Activated CD8-positive, alpha-beta T cell treated with anti-CD3 and anti-CD28 coated beads, Interleukin-2, amount 10 ng/mL, durations not matched to agents 7 days and 5 days (primary cell): ENCODE results near the gene FRMD3. TPM values are rescaled to one million over a fixed set of nuclear protein-coding genes. Genes with fewer than 3 reads are reported as not detected.

ENCODE experiments used
- ATAC-seq: fragments of 150-1000 bp; cut with Tn5 transposase; one replicate; pipeline ENCODE4 v1.10.0; 2021; ENCODE audit warnings: moderate library complexity
- CTCF ChIA-PET: fragments of 350-600 bp; sonication (Branson Sonifier 250); formaldehyde crosslinking; loops from one replicate; lab custom pipeline; 2021; ENCODE audit warnings: antibody characterized with exemption; lab: Charles Lee
- POLR2A ChIA-PET: fragments of 350-600 bp; sonication (Branson Sonifier 250); formaldehyde crosslinking; loops from one replicate; lab custom pipeline; 2021; ENCODE audit warnings: antibody characterized with exemption; lab: Charles Lee
- DNase-seq: peaks from one replicate; pipeline ENCODE4 v3.0.0-alpha.2; 2020
- H3K27ac Mint-ChIP-seq: one replicate; pipeline ENCODE4 v1.8.0; 2021; ENCODE audit warnings: mild to moderate bottlenecking, mixed read lengths
- H3K27me3 Mint-ChIP-seq: one replicate; pipeline ENCODE4 v1.8.0; 2021; ENCODE audit warnings: low read depth, mixed read lengths
- H3K36me3 Mint-ChIP-seq: one replicate; pipeline ENCODE4 v1.8.0; 2021; ENCODE audit warnings: low read depth, mixed read lengths
- H3K4me1 Mint-ChIP-seq: one replicate; pipeline ENCODE4 v1.8.0; 2021; ENCODE audit warnings: low read depth, mixed read lengths
- H3K4me3 Mint-ChIP-seq: one replicate; pipeline ENCODE4 v1.8.0; 2021; ENCODE audit warnings: mild to moderate bottlenecking, mixed read lengths
- H3K9me3 Mint-ChIP-seq: one replicate; pipeline ENCODE4 v1.8.0; 2022; ENCODE audit warnings: mixed read lengths; ENCODE audit not compliant: insufficient read depth
- total RNA-seq, 2 experiments: library from RNA; stranded (reverse); gene quantifications; one replicate each; pipeline ENCODE4 v1.2.3, GENCODE V29; 2021

The FRMD3 gene
- total RNA-seq, 2 experiments from 2014 or later: 0.31 to 0.74 TPM

- no peaks in the 10 kb centered on the region for H3K4me1 Mint-ChIP-seq
- H3K4me3 Mint-ChIP-seq: no peak overlapping the region
- peaks cover under 1% of the 10 kb centered on the region for H3K9me3 Mint-ChIP-seq
- POLR2A ChIA-PET: no interaction called here
- DNase-seq (no peak), ATAC-seq (no peak)
- peaks cover 2% of the 10 kb centered on the region for H3K27me3 Mint-ChIP-seq
- CTCF ChIA-PET: interaction anchor here (2.7 kb wide), 1 partner anchor 13 kb away, joined by 8 read pairs; no protein-coding TSS in a partner anchor
- no peaks in the 10 kb centered on the region for H3K36me3 Mint-ChIP-seq
- H3K27ac Mint-ChIP-seq: no peak overlapping the region
Observed at GRCh38 chr9:83557317-83557716, 19.1 kb upstream of the FRMD3 start.

DNA sequence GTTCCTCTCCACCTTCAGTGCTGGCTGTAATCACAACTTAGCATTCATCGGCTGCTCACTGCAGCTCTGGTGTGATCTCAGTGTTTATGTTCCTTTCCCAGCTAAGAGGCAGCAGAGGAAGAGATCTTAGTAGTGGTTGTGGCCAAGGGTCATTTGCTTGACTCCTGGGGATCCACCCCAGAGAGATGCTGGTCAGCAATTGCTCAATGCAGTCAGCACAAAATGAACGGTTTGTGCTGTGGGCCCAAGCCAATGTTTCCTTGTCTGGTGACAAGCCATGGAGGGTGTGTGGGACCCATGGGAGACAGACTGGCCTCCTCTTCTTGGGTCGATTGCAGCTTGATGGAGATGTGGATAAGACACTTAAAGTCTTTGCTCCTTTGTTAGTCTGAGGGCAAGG lies 16.1 kb upstream of the FRMD3 start:
- ATAC-seq: no peak
- Mint-ChIP-seq H3K36me3 (no peaks in the 10 kb centered on the region), H3K27ac (no peak overlapping the region), H3K4me1 (no peaks in the 10 kb centered on the region), H3K9me3 (peaks cover 8% of the 10 kb centered on the region), H3K27me3 (peaks cover 14% of the 10 kb centered on the region), H3K4me3 (no peak overlapping the region)
- ChIA-PET POLR2A (no interaction called here), CTCF (no interaction called here)
- DNase-seq: no peak

GRCh38 chr9:83544002-83544698 lies 5.9 kb upstream of the FRMD3 start:
- DNase-seq (peak; percentile 26), ATAC-seq (peak; percentile 61)
- Mint-ChIP-seq H3K27ac (no peak overlapping the region), H3K4me3 (no peak overlapping the region), H3K9me3 (no peaks in the 10 kb centered on the region), H3K36me3 (no peaks in the 10 kb centered on the region), H3K4me1 (no peaks in the 10 kb centered on the region), H3K27me3 (peaks cover 22% of the 10 kb centered on the region)
- CTCF ChIA-PET: interaction anchor here (0.6 to 9.1 kb wide), 20 partner anchors 9 to 394 kb away, joined by 3 to 145 read pairs (median 3); no protein-coding TSS in a partner anchor
- POLR2A ChIA-PET: no interaction called here

GRCh38 chr9:83538890-83539238 lies 663 bp upstream of the FRMD3 start:
- no peak for ATAC-seq
- CTCF ChIA-PET: interaction anchor here (0.8 to 9.1 kb wide), 2 partner anchors 10 to 203 kb away, joined by 3 to 145 read pairs; no protein-coding TSS in a partner anchor
- peak overlapping the region; percentile 32 for H3K4me3 Mint-ChIP-seq

DNA sequence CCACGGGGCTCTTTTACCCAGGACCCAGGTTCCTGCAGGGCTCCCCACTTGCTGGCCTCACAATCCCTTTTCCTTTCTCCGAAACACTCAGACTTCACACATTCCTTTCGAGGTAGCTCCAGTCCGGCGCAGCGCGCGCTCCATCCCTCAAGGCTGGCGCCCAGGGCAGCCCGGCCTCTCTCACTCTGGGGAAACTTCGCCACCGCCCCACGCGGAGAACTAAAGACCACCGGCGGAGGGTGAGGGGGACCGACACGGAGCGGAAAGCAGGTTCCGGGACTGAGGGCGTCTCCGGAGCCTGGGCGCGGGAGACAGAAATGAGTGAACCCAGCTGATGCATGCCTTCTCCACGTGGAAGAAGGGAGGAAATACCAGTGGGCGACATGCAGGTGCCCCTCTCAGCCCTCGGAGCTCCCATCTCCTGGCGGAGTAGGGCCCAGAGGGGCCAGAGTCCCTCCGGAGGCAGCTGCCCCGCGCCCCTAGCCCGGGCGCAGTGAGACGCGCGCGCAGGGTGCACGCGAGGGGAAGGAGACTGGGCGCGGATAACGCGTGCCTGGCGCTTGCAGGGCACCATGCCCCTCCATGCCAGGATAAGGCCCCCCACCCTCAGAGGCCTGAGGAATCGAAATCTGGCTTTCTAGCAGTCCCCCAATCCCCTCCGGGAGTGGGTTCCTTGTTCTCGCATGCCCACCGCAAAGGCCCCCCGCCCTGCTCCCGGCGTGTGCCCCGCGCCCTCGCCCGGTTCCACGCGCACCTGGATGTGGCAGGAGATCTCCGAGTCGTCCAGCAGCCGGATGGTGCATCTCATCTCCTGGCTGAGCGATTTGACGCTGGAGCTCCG lies 650 bp downstream of the FRMD3 start:
- no peak overlapping the region for H3K27ac Mint-ChIP-seq

More at GRCh38 chr9:83538890-83539238, 663 bp upstream of the FRMD3 start:
- POLR2A ChIA-PET: no interaction called here
- H3K4me1 Mint-ChIP-seq: peaks cover 4% of the 10 kb centered on the region
- no peaks in the 10 kb centered on the region for H3K9me3 Mint-ChIP-seq
- no peak overlapping the region for H3K27ac Mint-ChIP-seq
- peaks cover 45% of the 10 kb centered on the region for H3K27me3 Mint-ChIP-seq
- no peaks in the 10 kb centered on the region for H3K36me3 Mint-ChIP-seq
- no peak for DNase-seq

GRCh38 chr9:83536332-83536731 lies 1.9 kb downstream of the FRMD3 start:
- DNase-seq (no peak), ATAC-seq (no peak)
- ChIA-PET CTCF (no interaction called here), POLR2A (no interaction called here)
- Mint-ChIP-seq H3K27me3 (peaks cover 45% of the 10 kb centered on the region), H3K4me1 (peaks cover 4% of the 10 kb centered on the region), H3K36me3 (no peaks in the 10 kb centered on the region), H3K27ac (no peak overlapping the region), H3K9me3 (no peaks in the 10 kb centered on the region), H3K4me3 (no peak overlapping the region)

More for the DNA sequence above, 650 bp downstream of the FRMD3 start:
- peaks cover 45% of the 10 kb centered on the region for H3K27me3 Mint-ChIP-seq
- POLR2A ChIA-PET: no interaction called here
- H3K4me3 Mint-ChIP-seq: no peak overlapping the region
- peaks cover 4% of the 10 kb centered on the region for H3K4me1 Mint-ChIP-seq
- no peaks in the 10 kb centered on the region for H3K9me3 Mint-ChIP-seq
- ATAC-seq (no peak), DNase-seq (no peak)
- CTCF ChIA-PET: interaction anchor here (9.1 kb wide), 1 partner anchor 202 kb away, joined by 145 read pairs; no protein-coding TSS in a partner anchor
- H3K36me3 Mint-ChIP-seq: no peaks in the 10 kb centered on the region

- no peaks in the 10 kb centered on the region for H3K9me3 Mint-ChIP-seq
- peaks cover 4% of the 10 kb centered on the region for H3K4me1 Mint-ChIP-seq
- CTCF ChIA-PET: no interaction called here
- DNase-seq (no peak), ATAC-seq (no peak)
- POLR2A ChIA-PET: no interaction called here
- H3K36me3 Mint-ChIP-seq: no peaks in the 10 kb centered on the region
- H3K27ac Mint-ChIP-seq: no peak overlapping the region
- no peak overlapping the region for H3K4me3 Mint-ChIP-seq
- peaks cover 40% of the 10 kb centered on the region for H3K27me3 Mint-ChIP-seq
Observed at GRCh38 chr9:83535736-83536135, 2.5 kb downstream of the FRMD3 start.

- peaks cover 2% of the 10 kb centered on the region for H3K4me1 Mint-ChIP-seq
Observed at GRCh38 chr9:83533296-83533695, 4.9 kb downstream of the FRMD3 start.

GRCh38 chr9:83526901-83527300 lies 11.3 kb downstream of the FRMD3 start:
- ATAC-seq (no peak), DNase-seq (no peak)
- Mint-ChIP-seq H3K27ac (no peak overlapping the region), H3K9me3 (no peaks in the 10 kb centered on the region), H3K27me3 (peaks cover 4% of the 10 kb centered on the region), H3K4me3 (no peak overlapping the region), H3K36me3 (no peaks in the 10 kb centered on the region), H3K4me1 (no peaks in the 10 kb centered on the region)
- POLR2A ChIA-PET: no interaction called here
- CTCF ChIA-PET: no interaction called here

More at GRCh38 chr9:83533296-83533695, 4.9 kb downstream of the FRMD3 start:
- ChIA-PET CTCF (interaction anchor here (1.7 kb wide), 1 partner anchor 11 kb away, joined by 8 read pairs; no protein-coding TSS in a partner anchor), POLR2A (no interaction called here)
- H3K9me3 Mint-ChIP-seq: no peaks in the 10 kb centered on the region
- no peak overlapping the region for H3K4me3 Mint-ChIP-seq
- no peaks in the 10 kb centered on the region for H3K36me3 Mint-ChIP-seq
- H3K27ac Mint-ChIP-seq: no peak overlapping the region
- peaks cover 16% of the 10 kb centered on the region for H3K27me3 Mint-ChIP-seq
- DNase-seq: no peak
- no peak for ATAC-seq

GRCh38 chr9:83526211-83526610 lies 12.0 kb downstream of the FRMD3 start:
- Mint-ChIP-seq H3K9me3 (no peaks in the 10 kb centered on the region), H3K36me3 (no peaks in the 10 kb centered on the region), H3K4me3 (no peak overlapping the region), H3K27me3 (peaks cover 4% of the 10 kb centered on the region), H3K4me1 (no peaks in the 10 kb centered on the region), H3K27ac (no peak overlapping the region)
- ATAC-seq: no peak
- ChIA-PET CTCF (no interaction called here), POLR2A (no interaction called here)
- no peak for DNase-seq

GRCh38 chr9:83523684-83524083 lies 14.5 kb downstream of the FRMD3 start:
- no peak for ATAC-seq
- Mint-ChIP-seq H3K9me3 (no peaks in the 10 kb centered on the region), H3K27ac (no peak overlapping the region), H3K4me3 (no peak overlapping the region), H3K4me1 (no peaks in the 10 kb centered on the region), H3K36me3 (no peaks in the 10 kb centered on the region), H3K27me3 (peaks cover 4% of the 10 kb centered on the region)
- no peak for DNase-seq
- ChIA-PET POLR2A (no interaction called here), CTCF (interaction anchor here (0.9 kb wide), 1 partner anchor 188 kb away, joined by 3 read pairs; no protein-coding TSS in a partner anchor)

DNA sequence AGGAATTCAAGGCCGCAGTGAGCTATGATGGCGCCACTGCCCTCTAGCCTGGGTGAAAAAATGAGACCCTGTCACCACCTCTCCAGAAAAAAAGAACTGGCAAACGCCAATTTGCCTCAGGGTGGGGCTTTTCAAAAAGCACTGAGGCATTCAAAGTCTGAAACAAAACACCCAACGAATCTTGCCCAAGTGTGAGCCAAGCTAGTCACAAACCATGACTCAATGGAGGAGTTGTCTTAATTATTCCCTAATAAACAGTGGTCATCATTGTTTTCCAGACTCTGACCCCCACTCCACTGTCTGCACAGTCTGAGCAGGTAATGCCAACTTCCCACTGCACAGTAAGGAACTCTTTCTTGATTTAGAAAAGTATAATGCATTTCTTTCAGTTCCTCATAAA lies 16.8 kb downstream of the FRMD3 start:
- Mint-ChIP-seq H3K27me3 (peaks cover 10% of the 10 kb centered on the region), H3K4me3 (no peak overlapping the region), H3K4me1 (no peaks in the 10 kb centered on the region), H3K36me3 (no peaks in the 10 kb centered on the region), H3K27ac (no peak overlapping the region), H3K9me3 (no peaks in the 10 kb centered on the region)
- DNase-seq (no peak), ATAC-seq (no peak)
- POLR2A ChIA-PET: no interaction called here
- CTCF ChIA-PET: interaction anchor here (1.0 to 1.7 kb wide), 2 partner anchors 23 to 187 kb away, joined by 3 to 4 read pairs; no protein-coding TSS in a partner anchor
